IPS DF 6.9 (cell line): ENCODE measurements around the gene TIGD1.

Source experiments
- DNase-seq: peaks from one replicate; pipeline ENCODE4 v3.0.0-alpha.2; 2013; ENCODE audit warnings: low read depth, low spot score
- H3K27ac ChIP-seq: one replicate; pipeline ENCODE4 v1.5.1; 2013; ENCODE audit warnings: low read length, control low read depth
- H3K27me3 ChIP-seq: 2 replicates; pipeline ENCODE4 v1.6.1; 2013; ENCODE audit warnings: mild to moderate bottlenecking, low read length; ENCODE audit not compliant: control insufficient read depth, insufficient read depth
- H3K36me3 ChIP-seq: 2 replicates; pipeline ENCODE4 v1.6.1; 2013; ENCODE audit warnings: low read length; ENCODE audit not compliant: control insufficient read depth, insufficient read depth
- H3K4me1 ChIP-seq: 2 replicates; pipeline ENCODE4 v1.6.1; 2013; ENCODE audit warnings: low read length; ENCODE audit not compliant: control insufficient read depth, insufficient read depth
- H3K4me3 ChIP-seq: 2 replicates; pipeline ENCODE4 v1.5.1; 2013; ENCODE audit warnings: mild to moderate bottlenecking, low read length
- H3K9me3 ChIP-seq: 2 replicates; pipeline ENCODE4 v1.6.1; 2013; ENCODE audit warnings: low read length, inconsistent platforms; ENCODE audit not compliant: control insufficient read depth, insufficient read depth
- WGBS: extraction: QIAGEN DNeasy Blood & Tissue Kit; methylation state at CpG from one replicate; pipeline ENCODE4 v1.1.7; 2013; ENCODE audit warnings: mixed read lengths, missing lambda C conversion rate; ENCODE audit not compliant: insufficient read length, insufficient coverage; 5-methylcytosine and 5-hydroxymethylcytosine counted together

Gene TIGD1

DNA sequence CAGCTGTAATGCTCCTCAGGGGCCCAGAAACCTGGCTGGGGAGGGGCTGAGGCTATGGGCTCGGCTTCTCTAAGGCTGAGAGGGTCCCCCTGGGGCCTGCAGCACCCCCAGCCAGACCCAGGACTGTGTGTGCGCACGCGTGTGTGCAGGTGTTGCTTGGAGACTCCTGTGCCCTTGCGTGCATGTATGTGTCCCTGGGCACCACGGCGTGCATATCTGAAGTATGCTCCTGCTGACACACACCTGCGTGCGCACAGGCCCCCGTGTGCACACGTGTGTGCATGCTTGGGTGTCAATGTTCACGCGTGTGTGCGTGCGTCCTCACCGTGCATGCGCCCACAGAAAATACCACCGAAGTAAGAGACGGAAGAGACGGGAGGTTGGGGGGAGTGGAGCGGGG is 47.8 kb downstream of the TIGD1 start:
- Histone ChIP-seq H3K36me3 (no peaks in the 10 kb centered on the region), H3K9me3 (no peaks in the 10 kb centered on the region), H3K27ac (no peak overlapping the region), H3K4me1 (peaks cover 4% of the 10 kb centered on the region), H3K27me3 (peaks cover 17% of the 10 kb centered on the region), H3K4me3 (peak overlapping the region; percentile 73; the same call in 1 of the 2 replicates)
- no CpG with 5 or more reads among the region's 21 CpGs for WGBS
- no peak for DNase-seq

DNA sequence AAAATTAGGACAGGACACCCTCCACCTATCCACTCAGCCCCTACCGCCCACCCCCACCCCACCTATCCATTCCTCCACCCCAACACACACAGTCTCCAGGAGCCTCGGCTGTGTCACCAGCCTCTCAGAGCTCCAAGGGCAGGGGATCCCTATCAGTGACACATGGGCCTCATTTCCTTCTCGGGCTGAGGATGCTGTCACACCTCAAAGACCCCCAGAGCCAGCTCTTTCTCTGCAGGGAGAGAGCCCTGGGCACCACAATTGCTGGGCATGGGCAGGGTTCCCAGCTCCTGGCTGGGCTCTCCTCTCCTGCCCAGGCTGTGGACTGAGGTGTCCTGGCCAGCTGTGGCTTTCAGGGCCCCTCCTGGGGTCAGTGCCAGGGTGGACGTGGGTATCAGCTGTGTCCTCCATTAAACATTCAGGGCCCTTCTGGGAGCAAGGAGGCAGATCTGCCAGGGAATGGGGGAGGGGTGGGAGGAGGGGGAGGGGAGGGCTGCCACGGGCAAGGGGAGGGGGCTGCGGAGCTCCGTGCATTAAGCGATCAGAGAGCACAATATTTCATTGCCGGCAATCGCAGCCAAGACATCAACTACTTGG is 48.5 kb downstream of the TIGD1 start:
- no peak overlapping the region for H3K27ac ChIP-seq
- H3K4me1 ChIP-seq, result peaks cover 5% of the 10 kb centered on the region
- DNase-seq, result no peak
- no peak overlapping the region for H3K4me3 ChIP-seq
- no peaks in the 10 kb centered on the region for H3K9me3 ChIP-seq
- peaks cover 17% of the 10 kb centered on the region for H3K27me3 ChIP-seq
- no peaks in the 10 kb centered on the region for H3K36me3 ChIP-seq
- WGBS, result no CpG with 5 or more reads among the region's 10 CpGs

DNA sequence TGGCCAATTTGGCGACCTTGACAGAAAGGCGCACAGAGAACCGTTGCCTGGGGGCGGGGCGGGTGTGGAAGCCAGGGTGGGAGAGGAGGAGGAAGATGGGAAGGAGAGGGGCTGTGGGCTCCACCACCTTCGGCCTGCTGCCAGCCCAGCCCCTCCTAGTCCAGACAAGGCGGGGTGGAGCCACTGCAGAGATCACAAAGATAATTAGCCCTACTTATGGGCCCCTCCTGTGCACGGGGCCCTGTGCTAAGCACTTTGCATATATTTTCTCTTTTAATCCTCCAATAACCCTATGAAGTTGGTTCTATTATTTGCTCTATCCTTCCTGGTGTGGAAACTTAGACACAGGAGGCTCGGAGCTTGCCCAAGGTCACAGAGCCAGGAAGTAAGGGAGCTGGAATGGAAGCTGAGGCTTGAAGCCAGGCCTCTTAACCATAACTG is 49.0 kb downstream of the TIGD1 start:
- H3K27ac ChIP-seq, result no peak overlapping the region

GRCh38 chr2:232498452-232498851 is 51.9 kb downstream of the TIGD1 start:
- no peaks in the 10 kb centered on the region for H3K36me3 ChIP-seq
- no peak overlapping the region for H3K4me3 ChIP-seq
- H3K4me1 ChIP-seq, result peaks cover 8% of the 10 kb centered on the region
- H3K27me3 ChIP-seq, result peaks cover under 1% of the 10 kb centered on the region; the same call in 1 of the 2 replicates
- no peak for DNase-seq
- H3K27ac ChIP-seq, result no peak overlapping the region
- WGBS, result 100% methylated on average over 3 of the region's 3 CpGs
- no peaks in the 10 kb centered on the region for H3K9me3 ChIP-seq

More for the DNA sequence above, 49.0 kb downstream of the TIGD1 start:
- no CpG with 5 or more reads among the region's 9 CpGs for WGBS
- no peak for DNase-seq
- no peak overlapping the region for H3K4me3 ChIP-seq
- peaks cover 6% of the 10 kb centered on the region for H3K4me1 ChIP-seq
- H3K36me3 ChIP-seq, result no peaks in the 10 kb centered on the region
- peaks cover 17% of the 10 kb centered on the region for H3K27me3 ChIP-seq
- no peaks in the 10 kb centered on the region for H3K9me3 ChIP-seq
